Neuronal stem cell (in vitro differentiated cells): ENCODE measurements around the gene CHPF2.

Experiments
- DNase-seq: peaks from one replicate; pipeline ENCODE4 v3.0.0-alpha.2; 2013; ENCODE audit warnings: low spot score
- H2AFZ ChIP-seq: one replicate; pipeline ENCODE4 v1.6.1; 2013; ENCODE audit warnings: mild to moderate bottlenecking, low read length, inconsistent platforms
- H2AK5ac ChIP-seq: 2 replicates; pipeline ENCODE4 v1.6.1; 2013; ENCODE audit warnings: low read depth, mild to moderate bottlenecking, inconsistent platforms, low read length, moderate library complexity, mixed read lengths
- H2BK120ac ChIP-seq: 2 replicates; pipeline ENCODE4 v1.6.1; 2013; ENCODE audit warnings: low read depth, mild to moderate bottlenecking, inconsistent platforms, low read length, moderate library complexity, mixed read lengths
- H2BK12ac ChIP-seq: one replicate; pipeline ENCODE4 v1.6.1; 2013; ENCODE audit warnings: low read length, inconsistent platforms
- H2BK15ac ChIP-seq: 2 replicates; pipeline ENCODE4 v1.6.1; 2013; ENCODE audit warnings: mild to moderate bottlenecking, low read length, inconsistent platforms, mixed read lengths
- H2BK5ac ChIP-seq: one replicate; pipeline ENCODE4 v1.6.1; 2013; ENCODE audit warnings: inconsistent platforms, mild to moderate bottlenecking, low read length, moderate library complexity
- H3K14ac ChIP-seq: one replicate; pipeline ENCODE4 v1.6.1; 2013; ENCODE audit warnings: low read length, inconsistent platforms
- H3K18ac ChIP-seq: 2 replicates; pipeline ENCODE4 v1.6.1; 2013; ENCODE audit warnings: low read length, inconsistent platforms
- H3K23ac ChIP-seq: 2 replicates; pipeline ENCODE4 v1.6.1; 2013; ENCODE audit warnings: low read depth, mild to moderate bottlenecking, mixed read lengths, low read length, inconsistent platforms; ENCODE audit not compliant: poor library complexity
- H3K27ac ChIP-seq: replicated peaks from 3 replicates; pipeline ENCODE4 v1.5.1; 2013; ENCODE audit warnings: low read length, inconsistent platforms
- H3K27me3 ChIP-seq, 3 experiments: 2 replicates each; pipeline ENCODE4 v1.6.1; 2013; ENCODE audit warnings: low read length in 3 of 3, mild to moderate bottlenecking in 2 of 3, inconsistent platforms in 1 of 3, low read depth in 1 of 3, mixed read lengths in 1 of 3, moderate library complexity in 1 of 3; ENCODE audit not compliant: control insufficient read depth in 3 of 3, insufficient read depth in 3 of 3
- H3K36me3 ChIP-seq, 2 donors: replicated peaks in 1 of 2; 2 replicates each; pipeline ENCODE4 v1.6.1; 2013; ENCODE audit warnings: low read length in 2 of 2; ENCODE audit not compliant: control insufficient read depth in 2 of 2, insufficient read depth in 2 of 2
- H3K4ac ChIP-seq: 2 replicates; pipeline ENCODE4 v1.6.1; 2013; ENCODE audit warnings: inconsistent platforms, mild to moderate bottlenecking, low read length, moderate library complexity
- H3K4me1 ChIP-seq, 2 donors: 1 replicate in 1 of 2; 2 replicates in 1 of 2; pipeline ENCODE4 v1.6.1; 2013; ENCODE audit warnings: low read length in 2 of 2, low read depth in 1 of 2; ENCODE audit not compliant: control insufficient read depth in 2 of 2, insufficient read depth in 1 of 2
- H3K4me2 ChIP-seq: one replicate; pipeline ENCODE4 v1.6.1; 2013; ENCODE audit warnings: mild to moderate bottlenecking, low read length, inconsistent platforms; ENCODE audit not compliant: insufficient read depth, poor library complexity, severe bottlenecking
- H3K4me3 ChIP-seq, 2 donors: 2 replicates each; pipeline ENCODE4 v1.5.1; 2013; ENCODE audit warnings: low read length in 2 of 2, mild to moderate bottlenecking in 2 of 2, inconsistent platforms in 1 of 2, moderate library complexity in 1 of 2
- H3K79me1 ChIP-seq: one replicate; pipeline ENCODE4 v1.6.1; 2013; ENCODE audit warnings: low read depth, mild to moderate bottlenecking, inconsistent platforms, low read length, moderate library complexity
- H3K9ac ChIP-seq: one replicate; pipeline ENCODE4 v1.6.1; 2013; ENCODE audit warnings: mild to moderate bottlenecking, low read depth, low read length, inconsistent platforms; ENCODE audit not compliant: poor library complexity
- H3K9me3 ChIP-seq, 2 donors: replicated peaks in 1 of 2; 2 replicates each; pipeline versions ENCODE3 to v1.6.1; 2013; ENCODE audit warnings: low read length in 2 of 2, mild to moderate bottlenecking in 2 of 2, inconsistent platforms in 1 of 2, low read depth in 1 of 2, mixed read lengths in 1 of 2, moderate library complexity in 1 of 2; ENCODE audit not compliant: control insufficient read depth in 2 of 2, insufficient read depth in 1 of 2
- H4K8ac ChIP-seq: one replicate; pipeline ENCODE4 v1.6.1; 2013; ENCODE audit warnings: low read depth, mild to moderate bottlenecking, inconsistent platforms, low read length, moderate library complexity
- H4K91ac ChIP-seq: one replicate; pipeline ENCODE4 v1.6.1; 2013; ENCODE audit warnings: low read length, low read depth, mild to moderate bottlenecking, inconsistent platforms; ENCODE audit not compliant: poor library complexity
- WGBS, 2 donors: extraction: QIAGEN DNeasy Blood & Tissue Kit; methylation state at CpG; one replicate each; pipeline ENCODE4 v1.1.7; 2013; ENCODE audit warnings: missing lambda C conversion rate in 2 of 2, mixed read lengths in 1 of 2; ENCODE audit not compliant: insufficient read length in 2 of 2, insufficient replicate concordance in 1 of 2; ENCODE audit errors: extremely low coverage in 2 of 2; 5-methylcytosine and 5-hydroxymethylcytosine counted together

CHPF2 gene

DNA sequence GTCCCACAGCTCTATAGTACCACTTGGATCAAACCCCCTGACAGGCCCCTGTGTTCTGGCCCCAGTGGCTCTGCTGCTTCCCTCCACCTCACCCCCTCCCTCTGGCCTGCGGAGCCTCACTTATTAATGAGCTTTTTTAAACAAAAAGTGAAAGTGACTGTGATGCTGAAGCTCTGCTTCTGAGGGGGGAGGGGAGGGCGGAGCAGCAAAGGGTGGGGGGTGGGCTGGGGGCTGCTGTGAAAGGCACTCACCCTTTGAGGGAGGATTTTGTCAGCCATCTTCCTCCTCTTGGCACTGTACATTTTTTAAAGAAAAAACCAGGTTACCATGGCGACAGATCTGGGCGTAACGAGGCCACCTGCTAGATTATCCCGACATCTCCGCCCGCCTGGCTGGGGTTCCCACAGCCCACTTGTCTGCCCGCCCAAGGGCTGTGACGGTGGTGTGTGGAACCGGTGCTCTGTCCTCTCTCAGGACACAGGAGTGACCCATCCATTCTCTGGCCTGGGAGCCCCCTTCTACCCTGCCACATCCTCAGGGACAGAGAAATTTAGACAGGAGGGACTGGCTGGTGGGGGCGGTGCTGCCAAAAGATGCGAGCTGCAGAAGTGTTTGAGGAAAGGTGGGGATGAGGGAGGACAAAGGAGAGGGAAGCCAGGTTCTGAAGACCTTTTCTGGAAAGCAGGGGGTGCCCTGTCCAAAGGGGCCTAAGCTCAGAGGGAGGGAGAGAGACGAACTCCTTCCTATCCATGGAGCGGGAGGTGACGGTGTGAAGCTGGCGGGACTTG lies 11.3 kb downstream of the CHPF2 start:
- Histone ChIP-seq H4K91ac (no peak overlapping the region), H4K8ac (no peak overlapping the region), H2BK120ac (peak overlapping the region; percentile 23), H3K4me3 (no peak overlapping the region), H3K27ac (peak overlapping the region; percentile 5), H3K4me2 (peak overlapping the region; percentile 46), H3K27me3 (peaks cover 0 to 22% (median 0%) of the 10 kb centered on the region in 3 experiments), H2BK12ac (peak overlapping the region; percentile 99), H2AFZ (peak overlapping the region; percentile 18), H3K18ac (peak overlapping the region; percentile 93), H3K9ac (peak overlapping the region; percentile 80), H3K14ac (peak overlapping the region; percentile 86), H2BK15ac (peak overlapping the region; percentile 80), H3K9me3 (no peaks in the 10 kb centered on the region), H3K36me3 (peaks cover 10 to 44% of the 10 kb centered on the region in 2 donors), H3K4ac (peak overlapping the region; percentile 70), H3K79me1 (peaks cover 3% of the 10 kb centered on the region), H3K23ac (peak overlapping the region; percentile 61), H2AK5ac (peak overlapping the region; percentile 93), H3K4me1 (peaks cover 35 to 39% of the 10 kb centered on the region in 2 donors), H2BK5ac (peak overlapping the region; percentile 45)
- DNase-seq, result peak; percentile 18
- no CpG with 5 or more reads among the region's 17 CpGs for WGBS, 2 donors

DNA sequence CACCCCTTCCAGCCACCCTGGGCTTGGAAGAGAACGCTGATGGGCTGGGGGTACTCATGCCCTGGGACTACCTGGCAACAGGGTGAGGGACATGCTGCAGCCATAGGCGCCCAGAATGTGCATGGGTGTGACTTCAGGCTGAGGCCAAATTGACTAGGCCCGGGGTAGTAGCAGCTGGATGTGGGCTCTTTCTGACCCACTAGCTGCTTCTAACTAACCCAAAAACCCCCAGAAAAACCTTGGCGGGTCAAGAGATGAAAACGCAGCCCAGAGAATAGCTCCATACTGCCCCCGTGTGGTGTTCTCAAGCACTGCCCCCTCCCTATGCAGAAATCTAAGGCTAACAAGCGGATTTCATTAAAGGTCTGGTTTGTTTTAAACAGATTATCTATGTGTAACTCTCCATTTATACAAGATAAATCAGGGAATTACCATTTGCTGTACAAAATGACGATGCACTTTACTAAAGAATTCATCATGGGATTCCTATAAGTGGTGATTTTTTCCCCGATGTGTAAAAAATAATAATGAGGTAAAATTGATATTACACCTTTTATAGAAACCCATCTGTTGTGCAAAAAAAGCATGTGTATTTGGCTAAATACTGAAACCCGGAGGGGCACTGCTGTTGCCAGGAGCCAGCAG lies 12.0 kb downstream of the CHPF2 start:
- H3K18ac ChIP-seq, result peak overlapping the region; percentile 93
- H3K14ac ChIP-seq, result peak overlapping the region; percentile 86
- peak overlapping the region; percentile 5 for H3K27ac ChIP-seq
- peaks cover 8 to 36% of the 10 kb centered on the region in 2 donors for H3K36me3 ChIP-seq
- no CpG with 5 or more reads among the region's 10 CpGs for WGBS, 2 donors
- H3K27me3 ChIP-seq, result peaks cover 0 to 22% (median 0%) of the 10 kb centered on the region in 3 experiments
- no peaks in the 10 kb centered on the region for H3K9me3 ChIP-seq
- peak overlapping the region; percentile 93 for H2AK5ac ChIP-seq
- no peak overlapping the region for H3K4me3 ChIP-seq
- H2BK120ac ChIP-seq, result peak overlapping the region; percentile 23
- peak overlapping the region; percentile 46 for H3K4me2 ChIP-seq
- H3K79me1 ChIP-seq, result peaks cover 3% of the 10 kb centered on the region
- H4K91ac ChIP-seq, result no peak overlapping the region
- peak overlapping the region; percentile 18 for H2AFZ ChIP-seq
- peak; percentile 70 for DNase-seq
- H2BK5ac ChIP-seq, result peak overlapping the region; percentile 58
- H3K23ac ChIP-seq, result peak overlapping the region; percentile 61
- H2BK15ac ChIP-seq, result peak overlapping the region; percentile 80
- H3K9ac ChIP-seq, result peak overlapping the region; percentile 80
- H2BK12ac ChIP-seq, result peak overlapping the region; percentile 99
- H3K4ac ChIP-seq, result peak overlapping the region; percentile 32
- H4K8ac ChIP-seq, result no peak overlapping the region
- H3K4me1 ChIP-seq, result peaks cover 37 to 40% of the 10 kb centered on the region in 2 donors

DNA sequence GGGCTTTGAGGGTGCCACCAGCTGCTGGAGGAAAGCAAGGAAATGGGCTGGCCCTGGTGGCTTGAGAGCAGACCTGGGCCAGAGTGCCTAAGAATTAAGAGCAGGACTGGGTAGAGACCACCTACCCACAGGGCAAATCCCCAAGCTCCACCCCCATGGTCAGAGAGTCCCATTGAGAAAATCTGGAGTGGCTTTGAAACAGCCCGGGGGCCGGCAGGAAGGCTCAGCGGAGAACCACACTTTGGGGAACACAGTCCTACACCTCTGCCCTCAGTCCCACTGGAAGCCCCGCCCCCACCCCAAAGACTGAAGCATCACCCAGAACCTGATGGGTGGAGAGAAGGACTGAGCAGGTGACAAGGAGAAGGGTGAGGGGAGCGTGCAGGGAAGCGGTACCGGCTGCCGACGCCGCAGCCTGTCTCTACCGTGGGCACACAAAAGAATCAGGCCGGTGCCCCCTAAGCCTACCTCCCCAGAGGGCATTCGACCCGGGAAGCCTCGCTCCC lies 12.6 kb downstream of the CHPF2 start:
- peaks cover 39 to 45% of the 10 kb centered on the region in 2 donors for H3K4me1 ChIP-seq
- H3K27me3 ChIP-seq, result peaks cover 0 to 22% (median 0%) of the 10 kb centered on the region in 3 experiments

More for the DNA sequence above, 12.6 kb downstream of the CHPF2 start:
- Histone ChIP-seq H3K4me3 (peak overlapping the region in 1 of 2 donors; percentile 58), H2BK12ac (no peak overlapping the region), H4K91ac (no peak overlapping the region), H2AK5ac (peak overlapping the region; percentile 76), H3K9ac (peak overlapping the region; percentile 47), H4K8ac (no peak overlapping the region), H3K23ac (peak overlapping the region; percentile 56), H3K79me1 (peaks cover 3% of the 10 kb centered on the region), H3K4me2 (peak overlapping the region; percentile 76), H3K36me3 (peaks cover 6 to 31% of the 10 kb centered on the region in 2 donors), H2BK5ac (peak overlapping the region; percentile 58), H3K14ac (no peak overlapping the region), H2AFZ (no peak overlapping the region), H3K9me3 (no peaks in the 10 kb centered on the region), H3K4ac (no peak overlapping the region), H3K27ac (no peak overlapping the region), H2BK15ac (peak overlapping the region; percentile 16), H2BK120ac (no peak overlapping the region), H3K18ac (peak overlapping the region; percentile 78)
- no CpG with 5 or more reads among the region's 15 CpGs for WGBS, 2 donors
- DNase-seq, result no peak
